ENCODE data around the gene TMEM181. TPM values are rescaled to one million over a fixed set of nuclear protein-coding genes. Genes with fewer than 3 reads are reported as not detected.

Gene TMEM181
- total and polyA plus RNA-seq, 2 of the 13 experiments (the other 11 are each of a cell fraction or from before 2014, with no cell fraction given) = 59.1 to 108 TPM

- no peak for TF ChIP-seq NR3C1 (CRISPR knock-in tag; IDR thresholded peaks at IDR 0.05)
- TF ChIP-seq FOXA3 (CRISPR knock-in tag; IDR thresholded peaks at IDR 0.05) = peak; percentile 24; the same call in 1 of the 2 replicates
- no peak; the same call in 1 of the 2 replicates for TF ChIP-seq MIER2 (CRISPR knock-in tag; IDR thresholded peaks at IDR 0.05)
- TF ChIP-seq, protein P1, sequence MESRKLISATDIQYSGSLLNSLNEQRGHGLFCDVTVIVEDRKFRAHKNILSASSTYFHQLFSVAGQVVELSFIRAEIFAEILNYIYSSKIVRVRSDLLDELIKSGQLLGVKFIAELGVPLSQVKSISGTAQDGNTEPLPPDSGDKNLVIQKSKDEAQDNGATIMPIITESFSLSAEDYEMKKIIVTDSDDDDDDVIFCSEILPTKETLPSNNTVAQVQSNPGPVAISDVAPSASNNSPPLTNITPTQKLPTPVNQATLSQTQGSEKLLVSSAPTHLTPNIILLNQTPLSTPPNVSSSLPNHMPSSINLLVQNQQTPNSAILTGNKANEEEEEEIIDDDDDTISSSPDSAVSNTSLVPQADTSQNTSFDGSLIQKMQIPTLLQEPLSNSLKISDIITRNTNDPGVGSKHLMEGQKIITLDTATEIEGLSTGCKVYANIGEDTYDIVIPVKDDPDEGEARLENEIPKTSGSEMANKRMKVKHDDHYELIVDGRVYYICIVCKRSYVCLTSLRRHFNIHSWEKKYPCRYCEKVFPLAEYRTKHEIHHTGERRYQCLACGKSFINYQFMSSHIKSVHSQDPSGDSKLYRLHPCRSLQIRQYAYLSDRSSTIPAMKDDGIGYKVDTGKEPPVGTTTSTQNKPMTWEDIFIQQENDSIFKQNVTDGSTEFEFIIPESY (CRISPR knock-in tag; IDR thresholded peaks at IDR 0.05) = peak; percentile 54
- peak; percentile 85 for TF ChIP-seq MED1 (CRISPR knock-in tag; IDR thresholded peaks at IDR 0.05)
- TF ChIP-seq ZNF101 (CRISPR knock-in tag; IDR thresholded peaks at IDR 0.05; ENCODE audit: borderline replicate concordance, low read depth) = no peak
- no peak for TF ChIP-seq TMF1 (CRISPR knock-in tag; IDR thresholded peaks at IDR 0.05; ENCODE audit: low read depth)
- TF ChIP-seq POGK (CRISPR knock-in tag; conservative IDR thresholded peaks at IDR 0.05) = peak; percentile 73; the same call in 1 of the 2 replicates
- TF ChIP-seq SOX6 (IDR thresholded peaks at IDR 0.05) = no peak
- TF ChIP-seq SOX6 (CRISPR knock-in tag; IDR thresholded peaks at IDR 0.05) = peak; percentile 9; the same call in 1 of the 2 replicates
- no peak for TF ChIP-seq EZH2 (conservative IDR thresholded peaks at IDR 0.05; ENCODE audit: low read depth, low read length)
- peak; percentile 21 for TF ChIP-seq SRSF1 (optimal IDR thresholded peaks at IDR 0.05; ENCODE audit: low read depth, low read length)
- peak; percentile 49 for TF ChIP-seq ARID5B (CRISPR knock-in tag; IDR thresholded peaks at IDR 0.05)
- no peak for TF ChIP-seq ZNF775 (CRISPR knock-in tag; IDR thresholded peaks at IDR 0.05; ENCODE audit: borderline replicate concordance)
- peak; percentile 59; the same call in 1 of the 2 replicates for TF ChIP-seq FOXC1 (CRISPR knock-in tag; IDR thresholded peaks at IDR 0.05; ENCODE audit: borderline replicate concordance)
- TF ChIP-seq PHF8 (CRISPR knock-in tag; IDR thresholded peaks at IDR 0.05) = no peak
- TF ChIP-seq ZNF672 (CRISPR knock-in tag; IDR thresholded peaks at IDR 0.05) = no peak
- TF ChIP-seq TCF12 (IDR thresholded peaks at IDR 0.05) = no peak
- peak; percentile 40; the same call in 1 of the 2 replicates for TF ChIP-seq TCF12 (CRISPR knock-in tag; IDR thresholded peaks at IDR 0.05)
- no peak; the same call in none of the 2 replicates for TF ChIP-seq EEA1 (CRISPR knock-in tag; IDR thresholded peaks at IDR 0.05; ENCODE audit: borderline replicate concordance)
- TF ChIP-seq THRA (CRISPR knock-in tag; IDR thresholded peaks at IDR 0.05; ENCODE audit: borderline replicate concordance) = no peak
These were observed 22.7 kb upstream of the TMEM181 start (continued) for GRCh38 chr6:158536891-158537798.

Measured in HepG2 (cell line).